Left ventricle myocardium inferior (tissue), 1 donor: ENCODE results near the gene RREB1. TPM values are rescaled to one million over a fixed set of nuclear protein-coding genes. Genes with fewer than 3 reads are reported as not detected.

Experiments
- DNase-seq: peaks from one replicate; pipeline ENCODE4 v3.0.0-alpha.2; 2020
- H3K27ac ChIP-seq: fragments of 200-600 bp; replicated peaks from 2 replicates; pipeline ENCODE4 v1.8.0; 2021
- H3K27me3 ChIP-seq: fragments of 200-600 bp; 2 replicates; pipeline ENCODE4 v1.8.0; 2021; ENCODE audit warnings: low read depth
- H3K36me3 ChIP-seq: fragments of 200-600 bp; 2 replicates; pipeline ENCODE4 v1.8.0; 2021
- H3K4me1 ChIP-seq: fragments of 200-600 bp; 2 replicates; pipeline ENCODE4 v1.8.0; 2021
- H3K4me3 ChIP-seq: fragments of 200-600 bp; 2 replicates; pipeline ENCODE4 v1.8.0; 2021; ENCODE audit warnings: mild to moderate bottlenecking, moderate library complexity
- H3K9me3 ChIP-seq: fragments of 200-600 bp; replicated peaks from 2 replicates; pipeline ENCODE4 v1.8.0; 2021
- intact Hi-C: fragments of 100-400 bp; cut with micrococcal nuclease; formaldehyde crosslinking; loops from one replicate; pipeline ENCODE4 v1.11.0; 2022
- total RNA-seq: library from RNA; stranded (reverse); fragmentation: NEBNext Ultra II Directional; extraction: Animal tissue kit (Norgen Biotek cat#: 25700); gene quantifications from one replicate; pipeline ENCODE4 v1.2.1, GENCODE V29; 2021
- TF ChIP-seq, protein P1 (sequence below): fragments of 200-600 bp; IDR thresholded peaks from 2 replicates; pipeline ENCODE4 v1.8.0; 2021; ENCODE audit warnings: antibody characterized with exemption, mild to moderate bottlenecking, borderline replicate concordance
- donor health status: DM: no; HTN: yes; CAD: no; lungs with severe emphysema.

RREB1 gene
- total RNA-seq, 1 donor from 2014 or later, result 33.3 TPM

DNA sequence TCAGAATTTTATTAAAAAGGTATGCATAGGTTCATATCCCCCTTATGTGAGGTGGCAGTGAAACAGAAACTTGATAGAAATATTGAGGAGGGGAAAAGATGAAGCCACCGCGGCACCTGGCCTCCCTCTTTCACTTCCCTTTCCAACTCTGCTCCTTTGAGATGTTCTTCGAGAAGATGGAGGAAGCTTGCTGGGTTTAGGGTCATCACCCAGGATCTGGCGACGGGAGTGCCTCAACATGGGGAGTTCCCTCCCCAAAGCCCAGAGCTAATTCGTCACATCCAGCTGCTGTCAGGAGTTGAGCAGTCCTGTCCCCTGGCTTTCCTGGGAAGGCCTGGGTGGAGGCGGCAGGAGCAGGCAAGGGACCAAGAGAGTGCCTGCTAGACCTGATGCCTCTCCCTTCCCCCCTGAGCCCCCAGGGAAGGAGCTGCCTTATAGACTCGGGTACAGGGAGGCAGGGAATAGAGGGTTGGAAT, 29.1 kb downstream of the RREB1 start:
- H3K4me3 ChIP-seq, result no peak overlapping the region

DNA sequence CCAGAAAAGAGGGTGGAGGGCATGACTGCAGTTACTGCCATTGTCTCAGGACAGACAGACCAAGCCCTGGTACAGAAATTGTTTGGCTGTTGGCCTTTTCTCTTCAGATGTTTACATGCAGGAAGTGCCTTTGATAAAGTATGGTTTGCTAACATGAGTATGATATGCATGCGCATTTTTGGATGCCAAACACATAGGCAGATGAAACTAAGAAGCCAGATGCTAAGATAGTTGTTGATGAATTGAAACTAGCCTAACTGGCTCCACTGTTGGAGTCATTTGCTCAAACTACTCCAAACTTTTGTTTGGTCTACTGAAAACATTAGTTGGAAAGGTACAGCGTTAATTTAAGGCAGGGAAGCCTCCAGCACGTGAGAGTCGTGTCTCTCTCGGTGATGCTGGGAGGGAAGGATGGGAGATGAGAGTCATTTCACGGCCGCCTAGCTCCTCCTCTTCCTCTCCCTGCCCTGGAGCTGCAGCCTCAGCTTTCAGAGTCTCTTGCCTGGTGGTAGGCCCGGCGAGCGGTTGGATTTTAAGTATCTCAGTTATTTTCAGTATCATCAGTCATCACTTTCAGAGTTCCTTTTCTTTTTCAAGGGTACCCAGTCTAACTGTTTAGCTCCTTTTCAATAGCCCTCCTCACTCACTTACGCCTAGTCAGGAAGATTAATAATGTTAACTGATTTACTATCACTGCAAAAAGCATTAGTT, 29.7 kb downstream of the RREB1 start:
- intact Hi-C loops, result no loop called here
- no peaks in the 10 kb centered on the region for H3K36me3 ChIP-seq
- peak; percentile 59 for DNase-seq
- TF ChIP-seq, protein P1, sequence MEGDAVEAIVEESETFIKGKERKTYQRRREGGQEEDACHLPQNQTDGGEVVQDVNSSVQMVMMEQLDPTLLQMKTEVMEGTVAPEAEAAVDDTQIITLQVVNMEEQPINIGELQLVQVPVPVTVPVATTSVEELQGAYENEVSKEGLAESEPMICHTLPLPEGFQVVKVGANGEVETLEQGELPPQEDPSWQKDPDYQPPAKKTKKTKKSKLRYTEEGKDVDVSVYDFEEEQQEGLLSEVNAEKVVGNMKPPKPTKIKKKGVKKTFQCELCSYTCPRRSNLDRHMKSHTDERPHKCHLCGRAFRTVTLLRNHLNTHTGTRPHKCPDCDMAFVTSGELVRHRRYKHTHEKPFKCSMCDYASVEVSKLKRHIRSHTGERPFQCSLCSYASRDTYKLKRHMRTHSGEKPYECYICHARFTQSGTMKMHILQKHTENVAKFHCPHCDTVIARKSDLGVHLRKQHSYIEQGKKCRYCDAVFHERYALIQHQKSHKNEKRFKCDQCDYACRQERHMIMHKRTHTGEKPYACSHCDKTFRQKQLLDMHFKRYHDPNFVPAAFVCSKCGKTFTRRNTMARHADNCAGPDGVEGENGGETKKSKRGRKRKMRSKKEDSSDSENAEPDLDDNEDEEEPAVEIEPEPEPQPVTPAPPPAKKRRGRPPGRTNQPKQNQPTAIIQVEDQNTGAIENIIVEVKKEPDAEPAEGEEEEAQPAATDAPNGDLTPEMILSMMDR, result no peak
- peaks cover 56% of the 10 kb centered on the region for H3K4me1 ChIP-seq
- no peaks in the 10 kb centered on the region for H3K9me3 ChIP-seq
- peak overlapping the region; percentile 98 for H3K27ac ChIP-seq
- H3K27me3 ChIP-seq, result no peaks in the 10 kb centered on the region
- H3K4me3 ChIP-seq, result peak overlapping the region; percentile 27

More for the DNA sequence above, 29.1 kb downstream of the RREB1 start:
- TF ChIP-seq, protein P1, result no peak
- Histone ChIP-seq H3K27me3 (no peaks in the 10 kb centered on the region), H3K4me1 (peaks cover 54% of the 10 kb centered on the region), H3K27ac (peak overlapping the region; percentile 98), H3K36me3 (no peaks in the 10 kb centered on the region), H3K9me3 (no peaks in the 10 kb centered on the region)
- intact Hi-C loops, result no loop called here
- no peak for DNase-seq

DNA sequence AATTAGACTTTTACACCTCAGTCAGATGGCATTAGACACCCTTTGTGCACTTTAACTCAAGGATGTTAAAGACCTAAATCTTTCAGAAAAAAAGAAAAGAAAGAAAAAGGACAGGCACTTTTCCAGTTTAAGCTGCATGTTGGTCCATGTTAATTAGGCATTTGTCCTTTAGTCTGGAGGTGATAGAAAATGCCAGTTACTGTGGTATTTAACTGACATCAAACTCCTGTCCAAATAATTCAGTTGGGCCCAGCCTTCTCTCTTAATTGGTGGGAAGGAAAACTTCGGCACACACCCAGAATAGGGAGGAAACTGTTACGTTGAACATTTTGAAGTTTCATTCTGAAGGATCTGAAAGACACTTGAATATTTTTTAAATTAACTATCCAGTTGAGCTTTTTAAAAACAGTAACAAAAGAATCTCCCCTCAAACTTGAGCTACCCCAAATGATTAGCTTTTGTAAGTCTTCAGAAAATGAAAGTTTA, 30.3 kb downstream of the RREB1 start:
- TF ChIP-seq, protein P1, result no peak
- Histone ChIP-seq H3K27me3 (no peaks in the 10 kb centered on the region), H3K4me3 (peak overlapping the region; percentile 27), H3K9me3 (no peaks in the 10 kb centered on the region), H3K27ac (peak overlapping the region; percentile 98), H3K4me1 (peaks cover 62% of the 10 kb centered on the region), H3K36me3 (no peaks in the 10 kb centered on the region)
- no peak for DNase-seq
- intact Hi-C loops, result no loop called here

DNA sequence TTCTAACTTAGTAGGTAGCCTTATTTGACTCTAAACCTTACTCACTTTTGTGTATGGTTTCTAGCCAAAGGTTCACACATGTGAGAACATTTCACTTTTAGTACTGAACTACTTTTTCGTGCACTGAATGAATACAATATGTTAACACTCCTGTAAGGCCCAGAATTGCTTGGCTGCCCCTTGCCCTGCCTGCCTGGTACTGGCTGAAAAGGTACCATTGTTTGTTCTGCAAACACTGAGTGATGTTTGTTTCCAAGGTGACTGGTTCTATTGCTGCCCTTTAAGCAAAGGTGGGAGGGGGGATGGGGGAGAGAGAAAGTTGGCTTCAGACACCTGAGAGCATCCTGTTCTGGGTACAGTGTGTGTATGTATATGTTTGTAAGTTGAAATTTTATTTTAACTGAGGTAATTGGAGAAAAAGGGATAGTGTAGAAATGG, 31.2 kb downstream of the RREB1 start:
- no peaks in the 10 kb centered on the region for H3K9me3 ChIP-seq
- no peak overlapping the region for H3K4me3 ChIP-seq
- no peaks in the 10 kb centered on the region for H3K27me3 ChIP-seq
- DNase-seq, result no peak
- TF ChIP-seq, protein P1, result no peak
- H3K27ac ChIP-seq, result peak overlapping the region; percentile 98
- intact Hi-C loops, result no loop called here
- H3K36me3 ChIP-seq, result no peaks in the 10 kb centered on the region
- H3K4me1 ChIP-seq, result peaks cover 71% of the 10 kb centered on the region

DNA sequence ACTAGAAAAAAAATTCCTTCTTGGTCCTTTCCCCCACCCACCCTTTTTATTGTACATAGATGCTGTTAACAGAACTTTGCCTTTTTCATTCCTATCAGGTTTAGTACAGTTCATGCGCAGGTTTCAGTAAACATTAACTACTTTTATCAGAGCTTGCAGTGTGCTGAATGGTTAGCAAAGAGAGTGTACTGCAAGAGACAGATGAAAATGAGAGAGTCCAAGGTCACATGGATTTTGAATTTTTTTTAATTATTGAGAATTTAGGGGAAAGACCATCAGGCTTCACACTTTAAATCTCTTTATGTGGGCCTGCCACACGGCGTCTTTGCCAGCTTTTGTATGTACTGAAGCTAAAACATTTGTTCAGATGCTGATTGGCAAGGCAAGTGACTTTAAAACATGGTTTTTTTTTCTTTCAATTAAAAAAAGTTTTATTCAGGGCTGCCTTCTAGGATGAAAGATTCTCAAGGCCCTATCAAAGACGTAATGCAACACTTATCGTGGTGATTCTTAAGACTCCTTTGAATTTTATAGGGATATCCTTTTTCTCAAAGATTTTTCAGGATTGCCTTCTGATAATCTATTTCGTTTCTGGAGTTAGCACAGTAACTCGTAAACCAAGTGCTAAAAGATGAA, 32.2 kb downstream of the RREB1 start:
- peak overlapping the region; percentile 78 for H3K4me3 ChIP-seq
- H3K27ac ChIP-seq, result peak overlapping the region; percentile 98
- no peak for DNase-seq
- TF ChIP-seq, protein P1, result no peak
- no peaks in the 10 kb centered on the region for H3K36me3 ChIP-seq
- H3K4me1 ChIP-seq, result peaks cover 81% of the 10 kb centered on the region
- H3K27me3 ChIP-seq, result no peaks in the 10 kb centered on the region
- intact Hi-C loops, result no loop called here
- H3K9me3 ChIP-seq, result no peaks in the 10 kb centered on the region
